ENCODE measurements around the gene FAM227B. TPM values are rescaled to one million over a fixed set of nuclear protein-coding genes. Genes with fewer than 3 reads are reported as not detected.

Gene FAM227B
- total and polyA plus RNA-seq, 2 of the 13 experiments (the other 11 are each of a cell fraction or from before 2014, with no cell fraction given): 1.9 to 2.6 TPM

- ATAC-seq: no peak
- CTCF ChIA-PET (ENCODE audit: low intra/inter-chr PET ratio, low total read pairs): no interaction called here
- H3K36me3 ChIP-seq (replicated peaks in 1 of 2; ENCODE audit: control insufficient read depth in 1 of 2, insufficient read depth in 2 of 2, low read length in 2 of 2): peaks cover 4 to 11% of the 10 kb centered on the region in 2 experiments
These were observed 314.1 kb downstream of the FAM227B start for GRCh38 chr15:49306551-49306950.

GRCh38 chr15:49303003-49303402, 317.6 kb downstream of the FAM227B start:
- Histone ChIP-seq H3K79me2 (ENCODE audit: insufficient read depth, low read length) (no peaks in the 10 kb centered on the region), H2AFZ (ENCODE audit: low read length) (no peak overlapping the region), H3K27me3 (ENCODE audit: control insufficient read depth in 1 of 2, insufficient read depth in 2 of 2, low read length in 2 of 2) (no peaks in the 10 kb centered on the region), H3K4me1 (ENCODE audit: insufficient read depth, low read length) (no peaks in the 10 kb centered on the region), H3K4me2 (ENCODE audit: low read depth, low read length) (no peak overlapping the region), H3K9ac (ENCODE audit: insufficient read depth, low read depth, low read length) (no peak overlapping the region), H4K20me1 (ENCODE audit: insufficient read depth, low read length) (no peaks in the 10 kb centered on the region), H3K9me3 (ENCODE audit: low read length) (no peaks in the 10 kb centered on the region), H3K36me3 (replicated peaks in 1 of 2; ENCODE audit: control insufficient read depth in 1 of 2, insufficient read depth in 2 of 2, low read length in 2 of 2) (peaks cover 3 to 6% of the 10 kb centered on the region in 2 experiments), H3K4me3 (replicated peaks in 1 of 3; ENCODE audit: insufficient read depth in 1 of 3, low read depth in 2 of 3, low read length in 3 of 3) (no peak overlapping the region), H3K27ac (ENCODE audit: extremely low read length, insufficient read depth, low read length) (no peak overlapping the region)
- ChIA-PET POLR2A (no interaction called here), CTCF (ENCODE audit: low intra/inter-chr PET ratio, low total read pairs) (no interaction called here)
- ATAC-seq (no peak), FAIRE-seq (no peak), DNase-seq (ENCODE audit: low spot score) (no peak)
- WGBS (ENCODE audit: low lambda C conversion rate): 96% methylated on average over 3 of the region's 3 CpGs
- no TSS peak for BruUV-seq (replicated peaks)
- intact Hi-C loops (cut with micrococcal nuclease; ENCODE audit: unreplicated experiment): no loop called here
- in situ Hi-C loops (cut with HindIII; ENCODE audit: extremely low pct_ligation_motif_present, low pct_unique_long_range_greater_than_20kb): no loop called here
- no peak for TF ChIP-seq ZBTB21 (CRISPR knock-in tag; IDR thresholded peaks at IDR 0.05)
- no peak for TF ChIP-seq MYC (CRISPR knock-in tag; IDR thresholded peaks at IDR 0.05; ENCODE audit: borderline replicate concordance)
- TF ChIP-seq PPARG (CRISPR knock-in tag; conservative IDR thresholded peaks at IDR 0.05): no peak
- no peak for TF ChIP-seq HNRNPL (IDR thresholded peaks at IDR 0.05; ENCODE audit: low read depth, low read length)
- no peak for TF ChIP-seq ETS1 (CRISPR knock-in tag; IDR thresholded peaks at IDR 0.05)
- no peak for TF ChIP-seq MIXL1 (CRISPR knock-in tag; IDR thresholded peaks at IDR 0.05)
- no peak for TF ChIP-seq PRDM15 (CRISPR knock-in tag; IDR thresholded peaks at IDR 0.05)
- TF ChIP-seq ZNF772 (CRISPR knock-in tag; IDR thresholded peaks at IDR 0.05): no peak
- no peak for TF ChIP-seq IRF9 (CRISPR knock-in tag; IDR thresholded peaks at IDR 0.05; ENCODE audit: borderline replicate concordance)
- no peak for TF ChIP-seq ZBTB7A (CRISPR knock-in tag; IDR thresholded peaks at IDR 0.05)
- TF ChIP-seq ZNF607 (CRISPR knock-in tag; IDR thresholded peaks at IDR 0.05; ENCODE audit: borderline replicate concordance): no peak

More at GRCh38 chr15:49306551-49306950, 314.1 kb downstream of the FAM227B start:
- POLR2A ChIA-PET: no interaction called here
- H3K4me2 ChIP-seq (ENCODE audit: low read depth, low read length): no peak overlapping the region
- DNase-seq (ENCODE audit: low spot score): no peak
- no peaks in the 10 kb centered on the region for H4K20me1 ChIP-seq (ENCODE audit: insufficient read depth, low read length)
- intact Hi-C loops (cut with micrococcal nuclease; ENCODE audit: unreplicated experiment): no loop called here
- in situ Hi-C loops (cut with HindIII; ENCODE audit: extremely low pct_ligation_motif_present, low pct_unique_long_range_greater_than_20kb): no loop called here
- no peaks in the 10 kb centered on the region for H3K4me1 ChIP-seq (ENCODE audit: insufficient read depth, low read length)
- H2AFZ ChIP-seq (ENCODE audit: low read length): no peak overlapping the region
- no peak overlapping the region for H3K4me3 ChIP-seq (replicated peaks in 1 of 3; ENCODE audit: insufficient read depth in 1 of 3, low read depth in 2 of 3, low read length in 3 of 3)
- no peak for FAIRE-seq
- H3K27me3 ChIP-seq (ENCODE audit: control insufficient read depth in 1 of 2, insufficient read depth in 2 of 2, low read length in 2 of 2): no peaks in the 10 kb centered on the region
- no peak overlapping the region for H3K27ac ChIP-seq (ENCODE audit: extremely low read length, insufficient read depth, low read length)
- H3K79me2 ChIP-seq (ENCODE audit: insufficient read depth, low read length): no peaks in the 10 kb centered on the region
- WGBS (ENCODE audit: low lambda C conversion rate): 95% methylated on average over 1 of the region's 1 CpG
- no peak for TF ChIP-seq ZNF766 (CRISPR knock-in tag; IDR thresholded peaks at IDR 0.05; ENCODE audit: borderline replicate concordance)
- TF ChIP-seq U2AF2 (IDR thresholded peaks at IDR 0.05; ENCODE audit: low read depth, low read length): no peak
- TF ChIP-seq ZNF44 (CRISPR knock-in tag; IDR thresholded peaks at IDR 0.05): no peak
- no peak for TF ChIP-seq SRSF4 (IDR thresholded peaks at IDR 0.05; ENCODE audit: low read depth, low read length, poor library complexity, severe bottlenecking)
- TF ChIP-seq HNRNPH1 (optimal IDR thresholded peaks at IDR 0.05; ENCODE audit: low read depth, low read length): no peak
- no peak for TF ChIP-seq CREM (IDR thresholded peaks at IDR 0.05)
- no peak for TF ChIP-seq CREM (CRISPR knock-in tag; IDR thresholded peaks at IDR 0.05)
- TF ChIP-seq SMARCC2 (IDR thresholded peaks at IDR 0.05): no peak
- TF ChIP-seq SP140L (CRISPR knock-in tag; IDR thresholded peaks at IDR 0.05; ENCODE audit: borderline replicate concordance): no peak
- TF ChIP-seq MAFF (IDR thresholded peaks at IDR 0.05; ENCODE audit: low read depth, low read length): no peak
- no TSS peak for BruUV-seq (replicated peaks)
- no peak overlapping the region for H3K9ac ChIP-seq (ENCODE audit: insufficient read depth, low read depth, low read length)
- no peaks in the 10 kb centered on the region for H3K9me3 ChIP-seq (ENCODE audit: low read length)

All from HepG2 (cell line).